Glutamatergic neuron (in vitro differentiated cells): Measurements from ENCODE around the gene LRRC46. TPM values are rescaled to one million over a fixed set of nuclear protein-coding genes. Genes with fewer than 3 reads are reported as not detected.

Experiments used
- DNase-seq: peaks from one replicate; pipeline ENCODE4 v3.0.0; 2022
- H3K27ac Mint-ChIP-seq: one replicate; pipeline ENCODE4 v1.8.0; 2020; ENCODE audit warnings: mild to moderate bottlenecking, mixed read lengths, inconsistent platforms; ENCODE audit not compliant: unreplicated experiment
- H3K27me3 Mint-ChIP-seq: one replicate; pipeline ENCODE4 v1.8.0; 2020; ENCODE audit warnings: mild to moderate bottlenecking, moderate library complexity, mixed read lengths, inconsistent platforms; ENCODE audit not compliant: unreplicated experiment
- H3K36me3 Mint-ChIP-seq: one replicate; pipeline ENCODE4 v1.8.0; 2020; ENCODE audit warnings: mild to moderate bottlenecking, mixed read lengths, inconsistent platforms; ENCODE audit not compliant: unreplicated experiment
- H3K4me1 Mint-ChIP-seq: one replicate; pipeline ENCODE4 v1.8.0; 2020; ENCODE audit warnings: mild to moderate bottlenecking, low read depth, mixed read lengths, inconsistent platforms; ENCODE audit not compliant: unreplicated experiment
- H3K4me3 Mint-ChIP-seq: one replicate; pipeline ENCODE4 v1.8.0; 2020; ENCODE audit warnings: mild to moderate bottlenecking, mixed read lengths, inconsistent platforms; ENCODE audit not compliant: unreplicated experiment
- H3K9me3 Mint-ChIP-seq: one replicate; pipeline ENCODE4 v1.8.0; 2020; ENCODE audit warnings: mild to moderate bottlenecking, moderate library complexity, mixed read lengths, inconsistent platforms; ENCODE audit not compliant: unreplicated experiment
- long read RNA-seq: library from polyadenylated mRNA; unstranded; transcript quantifications from one replicate; pipeline ENCODE4 v2.0.0, GENCODE V29; 2020; ENCODE audit not compliant: unreplicated experiment
- total RNA-seq: library from RNA; stranded (reverse); fragmentation: NEBNext Ultra II Directional; extraction: Animal tissue kit (Norgen Biotek cat#: 25700); gene quantifications from one replicate; pipeline ENCODE4 v1.2.1, GENCODE V29; 2021; ENCODE audit not compliant: unreplicated experiment
- TF ChIP-seq, protein P1 (sequence below): fragments of 200-600 bp; sonication (generic); IDR thresholded peaks from one replicate; pipeline ENCODE4 v1.5.0; 2021; ENCODE audit not compliant: partially characterized antibody, unreplicated experiment

Gene LRRC46, protein sequence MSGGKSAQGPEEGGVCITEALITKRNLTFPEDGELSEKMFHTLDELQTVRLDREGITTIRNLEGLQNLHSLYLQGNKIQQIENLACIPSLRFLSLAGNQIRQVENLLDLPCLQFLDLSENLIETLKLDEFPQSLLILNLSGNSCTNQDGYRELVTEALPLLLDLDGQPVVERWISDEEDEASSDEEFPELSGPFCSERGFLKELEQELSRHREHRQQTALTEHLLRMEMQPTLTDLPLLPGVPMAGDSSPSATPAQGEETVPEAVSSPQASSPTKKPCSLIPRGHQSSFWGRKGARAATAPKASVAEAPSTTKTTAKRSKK
- 1.3 TPM for total RNA-seq
- long read RNA-seq, result 0 reads

DNA sequence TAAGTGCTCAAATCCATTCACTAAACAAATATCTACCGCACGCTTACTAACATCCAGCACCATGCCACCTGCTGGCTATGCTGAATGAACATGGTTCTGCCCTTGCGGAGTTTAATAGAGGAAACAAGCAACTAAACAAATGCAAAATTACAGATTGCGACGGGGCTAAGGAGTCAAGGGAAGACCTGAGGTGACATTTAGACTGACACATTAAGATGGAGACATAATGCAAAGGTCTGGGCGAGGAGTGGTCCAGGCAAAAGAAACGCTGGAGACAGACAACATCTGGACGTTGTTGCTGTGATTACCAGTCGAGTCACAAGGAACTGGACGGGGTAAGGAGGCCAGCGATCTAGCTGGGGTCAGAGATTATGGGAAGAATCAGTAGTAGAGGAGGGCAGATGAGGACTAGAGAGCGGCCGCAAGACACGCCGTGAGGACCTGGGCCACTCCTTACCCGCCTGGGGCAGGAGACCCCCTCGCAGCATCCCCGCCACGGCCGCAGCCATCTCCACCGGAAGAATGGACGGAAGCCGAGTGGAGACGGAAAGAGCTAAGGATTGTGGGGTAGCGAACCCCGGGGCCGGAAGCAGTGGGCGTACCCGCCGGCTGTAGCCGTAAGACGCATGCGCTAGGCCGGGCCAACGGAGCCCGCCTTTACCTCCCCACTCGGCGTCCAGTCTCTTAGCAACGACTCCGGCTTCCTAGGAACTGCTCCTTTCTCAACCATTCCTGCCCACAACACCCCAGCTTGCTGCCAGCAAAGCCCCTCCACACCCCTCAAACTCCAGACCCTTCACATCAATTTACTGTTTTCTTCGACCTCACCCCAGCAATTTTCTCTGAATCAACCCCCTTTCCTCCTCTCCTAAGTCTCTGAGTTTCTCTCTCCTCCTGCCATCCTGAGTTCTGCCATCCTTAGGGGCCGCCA is at the start of gene LRRC46, which contains the start of gene MRPL10:
Gene LRRC46, plus strand, starts transcription at position 668 of the 931 bp plus-strand sequence. CDS start 320 bp downstream, outside the sequence.
Gene MRPL10, minus strand, starts transcription at position 539 of the 931 bp plus-strand sequence. Its CDS starts 30 bp downstream, at position 509.
- Mint-ChIP-seq H3K27ac (peak within 1 kb of the TSS; percentile 94), H3K4me3 (peak within 1 kb of the TSS; percentile 97), H3K9me3 (peaks cover 8% of the 10 kb centered on the region), H3K36me3 (no peaks in the 10 kb centered on the region), H3K27me3 (peaks cover 11% of the 10 kb centered on the region), H3K4me1 (peaks cover 9% of the 10 kb centered on the region)
- peak; percentile 95 for DNase-seq
- TF ChIP-seq, protein P1, sequence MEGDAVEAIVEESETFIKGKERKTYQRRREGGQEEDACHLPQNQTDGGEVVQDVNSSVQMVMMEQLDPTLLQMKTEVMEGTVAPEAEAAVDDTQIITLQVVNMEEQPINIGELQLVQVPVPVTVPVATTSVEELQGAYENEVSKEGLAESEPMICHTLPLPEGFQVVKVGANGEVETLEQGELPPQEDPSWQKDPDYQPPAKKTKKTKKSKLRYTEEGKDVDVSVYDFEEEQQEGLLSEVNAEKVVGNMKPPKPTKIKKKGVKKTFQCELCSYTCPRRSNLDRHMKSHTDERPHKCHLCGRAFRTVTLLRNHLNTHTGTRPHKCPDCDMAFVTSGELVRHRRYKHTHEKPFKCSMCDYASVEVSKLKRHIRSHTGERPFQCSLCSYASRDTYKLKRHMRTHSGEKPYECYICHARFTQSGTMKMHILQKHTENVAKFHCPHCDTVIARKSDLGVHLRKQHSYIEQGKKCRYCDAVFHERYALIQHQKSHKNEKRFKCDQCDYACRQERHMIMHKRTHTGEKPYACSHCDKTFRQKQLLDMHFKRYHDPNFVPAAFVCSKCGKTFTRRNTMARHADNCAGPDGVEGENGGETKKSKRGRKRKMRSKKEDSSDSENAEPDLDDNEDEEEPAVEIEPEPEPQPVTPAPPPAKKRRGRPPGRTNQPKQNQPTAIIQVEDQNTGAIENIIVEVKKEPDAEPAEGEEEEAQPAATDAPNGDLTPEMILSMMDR, result no peak

DNA sequence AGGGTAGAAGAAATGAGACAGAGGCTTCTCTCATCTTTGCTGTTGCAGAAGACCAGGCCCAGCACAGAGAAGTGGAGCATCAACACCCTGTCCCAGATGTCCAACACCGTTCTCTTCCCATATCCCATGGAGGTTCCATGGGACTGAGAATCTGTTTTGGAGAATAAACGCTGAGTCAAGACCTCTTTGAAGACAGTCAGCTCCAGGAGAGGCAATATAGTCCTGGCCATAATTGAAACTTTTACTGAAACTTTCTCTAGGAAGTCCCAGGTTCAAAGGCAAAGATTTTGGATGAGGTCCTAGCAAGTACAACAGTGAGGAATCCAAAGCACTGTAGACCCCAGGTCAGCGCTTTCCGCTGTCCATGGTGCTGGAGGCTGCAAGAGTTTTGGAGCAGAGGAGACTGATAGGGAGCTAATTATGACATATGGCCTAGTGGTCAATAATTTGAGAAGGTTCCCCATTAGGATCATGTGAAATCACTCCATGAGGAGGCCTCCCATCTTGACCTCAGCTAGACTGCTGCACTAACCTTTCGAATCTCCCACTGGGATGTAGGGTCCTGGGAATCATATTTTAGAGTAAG is 45.8 kb upstream of the LRRC46 start:
- H3K9me3 Mint-ChIP-seq, result no peaks in the 10 kb centered on the region
- no peak overlapping the region for H3K27ac Mint-ChIP-seq
- TF ChIP-seq, protein P1, result no peak
- H3K36me3 Mint-ChIP-seq, result peaks cover 6% of the 10 kb centered on the region
- DNase-seq, result no peak
- no peak overlapping the region for H3K4me3 Mint-ChIP-seq
- peaks cover 3% of the 10 kb centered on the region for H3K4me1 Mint-ChIP-seq
- peaks cover 16% of the 10 kb centered on the region for H3K27me3 Mint-ChIP-seq

DNA sequence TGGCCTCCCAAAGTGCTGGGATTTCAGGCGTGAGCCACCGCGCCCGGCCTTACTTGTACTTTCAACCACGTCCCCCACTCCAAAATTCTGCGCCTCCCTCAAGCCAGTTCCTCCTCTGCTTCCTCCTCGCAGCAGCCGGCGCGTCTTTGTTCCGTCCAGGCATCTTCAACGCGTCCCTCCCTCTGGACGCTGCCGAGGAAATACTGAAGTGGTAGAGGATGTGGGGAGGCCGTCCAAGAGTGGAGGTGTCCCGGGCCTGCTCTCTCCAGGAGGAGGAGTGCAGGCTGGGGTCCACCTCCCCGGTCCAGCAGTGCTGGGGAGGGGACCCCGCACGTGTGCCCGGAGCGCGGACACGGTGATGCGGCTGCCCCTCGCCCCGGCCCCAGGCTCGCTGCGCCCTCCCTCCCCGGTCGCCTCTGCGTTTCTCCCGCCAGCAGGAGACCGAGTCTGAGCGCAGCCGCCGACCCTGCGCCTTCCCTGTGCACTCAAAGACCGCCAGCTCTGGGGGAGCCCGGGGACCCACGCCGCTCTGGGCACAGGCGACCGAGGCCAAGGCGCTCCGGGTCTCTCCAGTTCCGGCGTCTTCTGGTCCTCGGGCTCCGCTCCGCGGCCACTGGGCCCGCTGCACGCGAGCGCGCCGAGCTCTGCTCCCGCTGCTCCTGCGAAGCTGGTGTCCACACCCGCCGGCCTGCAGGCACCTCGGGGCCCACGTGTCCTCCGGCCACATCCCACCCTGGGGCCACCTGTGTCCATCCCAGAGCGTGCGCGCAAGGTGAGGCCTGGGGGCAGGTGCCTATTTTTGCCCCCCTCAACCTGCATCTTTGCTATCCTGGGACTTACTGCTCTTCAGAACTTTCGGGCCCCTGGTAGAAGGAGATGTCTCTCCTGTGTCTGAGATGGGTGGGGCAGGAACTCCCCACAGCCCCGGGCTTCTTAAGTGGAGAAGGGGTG is 41.6 kb upstream of the LRRC46 start:
- DNase-seq, result peak; percentile 77
- H3K9me3 Mint-ChIP-seq, result no peaks in the 10 kb centered on the region
- H3K4me1 Mint-ChIP-seq, result peaks cover 3% of the 10 kb centered on the region
- H3K36me3 Mint-ChIP-seq, result no peaks in the 10 kb centered on the region
- peaks cover 18% of the 10 kb centered on the region for H3K27me3 Mint-ChIP-seq
- TF ChIP-seq, protein P1, result no peak
- H3K4me3 Mint-ChIP-seq, result peak overlapping the region; percentile 91
- H3K27ac Mint-ChIP-seq, result no peak overlapping the region

DNA sequence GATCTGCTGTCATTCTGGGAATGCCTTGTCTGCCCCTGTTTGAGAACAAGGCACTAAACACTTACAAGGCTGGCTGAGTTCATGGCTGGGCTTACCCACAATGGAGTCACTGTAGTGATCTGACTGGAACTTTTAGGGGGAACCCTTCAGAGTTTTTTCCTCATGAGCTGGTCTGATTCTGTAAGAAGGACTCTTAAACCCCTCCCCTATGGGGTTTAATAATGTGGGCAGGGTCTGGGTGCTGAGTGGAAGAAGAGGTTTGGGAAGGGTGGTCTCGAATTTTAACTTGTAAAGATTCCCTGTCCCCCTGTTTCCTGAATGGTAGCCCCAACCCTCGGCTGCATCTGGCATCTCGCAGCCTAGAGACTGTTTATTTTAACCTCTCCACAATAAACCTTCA is 40.4 kb upstream of the LRRC46 start:
- DNase-seq, result no peak
- Mint-ChIP-seq H3K27ac (no peak overlapping the region), H3K36me3 (no peaks in the 10 kb centered on the region), H3K9me3 (no peaks in the 10 kb centered on the region), H3K4me3 (no peak overlapping the region), H3K4me1 (peaks cover 3% of the 10 kb centered on the region), H3K27me3 (peaks cover 18% of the 10 kb centered on the region)
- TF ChIP-seq, protein P1, result no peak
